ENCODE data around the gene TWNK.

TWNK gene

DNA sequence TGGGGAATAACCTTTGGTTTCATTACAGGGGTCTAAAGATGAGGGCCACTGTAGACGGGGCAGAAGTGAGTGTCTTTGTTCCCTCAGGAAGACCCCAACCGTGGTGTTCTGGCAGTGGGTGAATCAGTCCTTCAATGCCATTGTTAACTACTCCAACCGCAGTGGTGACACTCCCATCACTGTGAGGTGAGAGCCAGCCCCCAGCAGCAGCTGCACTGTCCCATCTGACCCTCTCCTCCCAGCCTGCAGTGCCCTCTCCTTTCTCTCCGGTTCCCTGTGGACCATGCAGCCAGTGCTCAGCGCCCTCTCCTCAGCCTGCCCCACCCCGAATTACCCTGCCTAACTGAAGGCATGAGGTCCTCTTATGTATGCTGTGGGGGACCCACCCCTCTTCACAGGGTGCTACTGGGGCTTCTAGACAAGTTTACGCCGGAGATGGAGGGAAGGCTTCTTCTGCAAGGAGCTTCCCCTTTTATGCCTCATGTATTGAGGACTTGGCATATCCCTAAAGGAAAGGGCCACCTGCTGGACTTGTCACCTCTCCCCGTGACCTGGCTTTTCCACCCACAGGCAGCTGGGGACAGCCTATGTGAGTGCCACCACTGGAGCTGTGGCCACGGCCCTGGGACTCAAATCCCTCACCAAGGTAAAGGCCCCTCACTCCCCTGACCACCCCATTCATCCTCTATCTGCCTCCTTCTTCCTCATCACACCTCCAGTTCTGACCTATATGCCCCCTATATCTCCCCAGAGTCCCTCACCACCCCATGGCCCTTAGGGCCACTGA is 48.8 kb downstream of the TWNK start:
- no peak for DNase-seq (ENCODE audit: low read depth)
- TF ChIP-seq, protein P1, sequence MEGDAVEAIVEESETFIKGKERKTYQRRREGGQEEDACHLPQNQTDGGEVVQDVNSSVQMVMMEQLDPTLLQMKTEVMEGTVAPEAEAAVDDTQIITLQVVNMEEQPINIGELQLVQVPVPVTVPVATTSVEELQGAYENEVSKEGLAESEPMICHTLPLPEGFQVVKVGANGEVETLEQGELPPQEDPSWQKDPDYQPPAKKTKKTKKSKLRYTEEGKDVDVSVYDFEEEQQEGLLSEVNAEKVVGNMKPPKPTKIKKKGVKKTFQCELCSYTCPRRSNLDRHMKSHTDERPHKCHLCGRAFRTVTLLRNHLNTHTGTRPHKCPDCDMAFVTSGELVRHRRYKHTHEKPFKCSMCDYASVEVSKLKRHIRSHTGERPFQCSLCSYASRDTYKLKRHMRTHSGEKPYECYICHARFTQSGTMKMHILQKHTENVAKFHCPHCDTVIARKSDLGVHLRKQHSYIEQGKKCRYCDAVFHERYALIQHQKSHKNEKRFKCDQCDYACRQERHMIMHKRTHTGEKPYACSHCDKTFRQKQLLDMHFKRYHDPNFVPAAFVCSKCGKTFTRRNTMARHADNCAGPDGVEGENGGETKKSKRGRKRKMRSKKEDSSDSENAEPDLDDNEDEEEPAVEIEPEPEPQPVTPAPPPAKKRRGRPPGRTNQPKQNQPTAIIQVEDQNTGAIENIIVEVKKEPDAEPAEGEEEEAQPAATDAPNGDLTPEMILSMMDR (IDR thresholded peaks at IDR 0.05; ENCODE audit: control insufficient read depth, extremely low read depth, insufficient read depth), result no peak
- no peak overlapping the region for H3K4me3 ChIP-seq (ENCODE audit: low read depth, low read length)

DNA sequence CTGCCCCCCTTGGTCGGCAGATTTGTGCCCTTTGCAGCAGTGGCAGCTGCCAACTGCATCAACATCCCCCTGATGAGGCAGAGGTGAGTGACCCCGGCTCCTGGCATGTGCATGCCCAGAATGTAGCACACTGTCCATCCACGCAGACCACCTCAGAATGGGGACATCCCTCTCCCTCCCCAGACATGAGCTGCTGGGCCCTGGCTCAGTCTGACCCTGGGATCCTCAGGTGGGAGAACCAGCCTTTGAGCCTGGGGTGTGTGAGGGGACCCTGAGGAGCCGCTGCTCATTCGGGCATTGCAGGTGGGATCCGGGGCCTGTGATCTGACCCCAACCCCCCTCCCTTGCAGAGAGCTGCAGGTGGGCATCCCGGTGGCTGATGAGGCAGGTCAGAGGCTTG is 49.4 kb downstream of the TWNK start:
- no peak for DNase-seq (ENCODE audit: low read depth)
- TF ChIP-seq, protein P1 (IDR thresholded peaks at IDR 0.05; ENCODE audit: control insufficient read depth, extremely low read depth, insufficient read depth), result no peak
- H3K4me3 ChIP-seq (ENCODE audit: low read depth, low read length), result no peak overlapping the region

DNA sequence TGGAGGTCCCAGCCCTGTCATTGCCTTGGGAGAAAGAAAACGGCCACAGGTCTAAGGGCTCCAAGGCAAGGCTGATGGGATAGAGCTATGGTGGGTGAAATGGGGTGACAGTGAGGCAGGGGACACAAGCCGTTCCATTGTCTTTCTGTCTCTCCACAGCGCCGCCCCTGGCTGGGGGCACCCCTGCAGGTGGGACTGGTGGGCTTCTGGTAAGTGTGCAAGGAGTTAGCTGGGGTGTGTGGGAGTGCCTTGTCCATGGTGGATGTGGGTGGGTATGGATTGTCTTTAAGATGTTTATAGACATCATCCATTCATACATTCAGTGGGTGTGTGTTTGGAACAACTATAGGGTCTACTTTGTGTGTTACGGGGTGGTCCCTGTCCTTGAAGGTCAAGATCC is 51.1 kb downstream of the TWNK start:
- no peak for DNase-seq (ENCODE audit: low read depth)
- TF ChIP-seq, protein P1 (IDR thresholded peaks at IDR 0.05; ENCODE audit: control insufficient read depth, extremely low read depth, insufficient read depth), result no peak
- no peak overlapping the region for H3K4me3 ChIP-seq (ENCODE audit: low read depth, low read length)

DNA sequence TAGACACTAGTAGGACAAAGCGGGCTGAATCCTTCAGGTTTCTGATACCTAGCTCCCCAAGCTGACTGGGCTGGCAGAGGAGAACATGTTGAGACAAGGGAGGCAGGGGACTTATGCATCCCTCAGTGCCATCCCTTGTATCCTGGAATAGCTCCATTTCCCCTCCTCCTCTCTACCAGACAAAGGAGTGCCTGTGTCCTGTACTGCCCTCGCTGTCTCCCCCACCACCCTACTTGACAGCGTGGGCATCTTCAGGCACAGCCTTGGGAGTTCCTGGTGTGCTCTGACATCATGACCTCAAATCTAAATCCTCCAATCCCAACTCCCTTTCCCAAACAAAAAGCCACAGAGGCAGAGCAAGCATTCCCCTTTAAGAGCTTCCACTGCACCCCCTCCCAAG is 52.7 kb downstream of the TWNK start:
- TF ChIP-seq, protein P1 (IDR thresholded peaks at IDR 0.05; ENCODE audit: control insufficient read depth, extremely low read depth, insufficient read depth), result no peak
- no peak for DNase-seq (ENCODE audit: low read depth)
- H3K4me3 ChIP-seq (ENCODE audit: low read depth, low read length), result no peak overlapping the region

DNA sequence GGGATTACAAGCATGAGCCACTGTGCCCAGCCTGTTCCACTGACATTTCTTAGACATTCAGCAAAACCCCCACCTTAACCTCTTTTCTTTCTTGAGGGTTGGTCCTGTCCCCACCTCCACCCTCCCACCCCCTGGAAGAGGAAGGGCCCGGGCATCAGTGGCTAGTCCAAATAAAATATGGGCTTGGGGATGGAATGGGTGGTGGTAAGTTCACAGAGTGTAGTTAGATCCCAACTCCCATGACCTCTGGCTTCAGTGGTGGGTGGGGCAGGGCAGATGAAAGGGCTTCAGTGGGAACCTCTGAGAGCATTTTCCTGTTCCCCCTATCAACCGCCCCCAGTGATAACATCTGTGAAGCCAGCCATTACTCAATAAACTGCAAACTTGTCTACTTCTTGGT is 53.5 kb downstream of the TWNK start:
- H3K4me3 ChIP-seq (ENCODE audit: low read depth, low read length), result no peak overlapping the region
- DNase-seq (ENCODE audit: low read depth), result no peak
- TF ChIP-seq, protein P1 (IDR thresholded peaks at IDR 0.05; ENCODE audit: control insufficient read depth, extremely low read depth, insufficient read depth), result no peak

DNA sequence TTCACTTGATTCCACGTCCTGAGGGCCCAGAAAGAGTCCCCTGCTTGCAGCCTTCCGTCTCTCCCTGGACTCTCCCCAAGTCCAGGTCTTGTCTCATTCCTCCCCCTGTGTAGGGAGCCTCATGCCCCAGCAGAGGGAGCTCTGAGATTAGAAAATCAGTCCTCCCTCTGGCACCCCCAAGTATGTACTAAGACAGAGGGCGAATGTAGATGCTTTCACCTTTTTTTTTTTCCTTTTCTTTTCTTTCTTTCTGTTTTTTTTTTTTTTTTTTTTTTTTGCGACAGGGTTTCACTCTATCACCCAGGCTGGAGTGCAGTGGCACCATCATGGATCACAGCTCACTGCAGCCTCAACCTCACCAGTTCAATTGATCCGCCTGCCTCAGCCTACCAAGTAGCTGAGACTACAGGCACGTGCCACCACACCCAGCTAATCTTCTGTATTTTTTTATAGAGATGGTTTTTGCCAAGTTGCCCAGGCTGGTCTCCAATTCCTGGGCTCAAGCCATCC is 54.0 kb downstream of the TWNK start:
- no peak for DNase-seq (ENCODE audit: low read depth)

More for the DNA sequence above, 54.0 kb downstream of the TWNK start:
- no peak overlapping the region for H3K4me3 ChIP-seq (ENCODE audit: low read depth, low read length)
- TF ChIP-seq, protein P1 (IDR thresholded peaks at IDR 0.05; ENCODE audit: control insufficient read depth, extremely low read depth, insufficient read depth), result peak; percentile 69
